NCI-H1694 treated with DMSO at 0.1 percent for 48 hours (cell line): ENCODE measurements around the gene BPIFB6.

ENCODE experiments used
- DNase-seq: peaks from one replicate; lab custom pipeline; 2025; lab: John Stamatoyannopoulos, UW

The BPIFB6 gene

GRCh38 chr20:33091693-33092092 is 60.2 kb downstream of the BPIFB6 start:
- no peak for DNase-seq

DNA sequence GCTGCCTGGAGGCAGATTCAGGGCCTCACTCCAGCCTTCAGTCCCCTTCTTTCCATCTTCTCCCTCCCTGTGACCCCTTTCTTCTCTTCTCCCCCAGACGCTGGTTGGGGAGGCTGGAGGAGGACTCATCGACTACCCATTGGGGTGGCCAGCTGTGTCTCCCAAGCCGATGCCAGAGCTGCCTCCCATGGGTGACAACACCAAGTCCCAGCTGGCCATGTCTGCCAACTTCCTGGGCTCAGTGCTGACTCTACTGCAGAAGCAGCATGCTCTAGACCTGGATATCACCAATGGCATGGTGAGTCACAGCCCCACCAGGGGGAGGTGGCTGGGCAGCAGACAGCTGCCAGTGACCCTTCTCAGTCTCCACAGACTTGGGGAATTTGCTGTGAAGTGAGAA is 60.9 kb downstream of the BPIFB6 start:
- no peak for DNase-seq

- DNase-seq, result no peak
These were observed 61.6 kb downstream of the BPIFB6 start for GRCh38 chr20:33093074-33093473.

DNA sequence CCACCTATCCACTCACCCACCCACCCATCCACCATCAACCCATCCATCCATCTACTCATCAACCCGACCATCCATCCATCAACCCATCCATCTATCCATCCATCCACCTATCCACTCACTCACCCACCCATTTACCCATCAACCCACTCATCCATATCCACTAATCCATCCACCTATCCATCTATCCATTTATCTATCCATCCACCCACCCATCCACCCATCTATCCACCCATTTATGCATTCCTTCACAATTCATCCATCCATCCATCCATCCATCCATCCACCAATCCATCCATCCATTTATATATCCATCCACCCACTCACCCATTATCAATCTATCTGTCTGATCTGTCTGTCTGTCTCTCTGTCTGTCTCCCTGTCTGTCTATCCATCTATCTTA is 62.1 kb downstream of the BPIFB6 start:
- no peak for DNase-seq
